Measurements from ENCODE around the gene BUD23.

GRCh38 chr7:73738612-73739386, 55.4 kb downstream of the BUD23 start, which contains the start of gene ABHD11:
- TF ChIP-seq EP300 (IDR thresholded peaks at IDR 0.05) = no peak
- no peak for TF ChIP-seq CTCF (IDR thresholded peaks at IDR 0.05)
- TF ChIP-seq POLR2AphosphoS5 (IDR thresholded peaks at IDR 0.05) = peak; percentile 89 to 99 (median 98)
- peak in 2 of 4 donors; percentile 73 to 94 for TF ChIP-seq POLR2A (IDR thresholded peaks at IDR 0.05)

Measured in stomach (tissue), 4 donors.